IMR-90 (cell line): ENCODE data around the gene NEURL2. TPM values are rescaled to one million over a fixed set of nuclear protein-coding genes. Genes with fewer than 3 reads are reported as not detected.

ENCODE experiments used
- ATAC-seq: fragments of 200-7000 bp; cut with Tn5 transposase; 2 replicates; pipeline ENCODE4 v1.9.1; 2020; ENCODE audit warnings: low read depth, mild to moderate bottlenecking, moderate library complexity
- BruUV-seq: library from RNA; stranded (reverse); fragments of 400-500 nt; replicated peaks from 2 replicates; lab custom pipeline; 2021; lab: Mats Ljungman, UMichigan
- CTCF ChIA-PET: fragments of 300-600 bp; formaldehyde crosslinking; extraction: SDS; loops from one replicate; lab custom pipeline; 2021; ENCODE audit warnings: antibody characterized with exemption; lab: Yijun Ruan, JAX
- POLR2A ChIA-PET: fragments of 300-600 bp; sonication (Branson Sonifier 250); formaldehyde crosslinking; loops from one replicate; lab custom pipeline; 2022; ENCODE audit warnings: antibody characterized with exemption; ENCODE audit not compliant: unreplicated experiment; lab: Charles Lee
- DNase-seq: peaks from one replicate; pipeline ENCODE4 v3.0.0; 2013
- H2AFZ ChIP-seq: replicated peaks from 2 replicates; pipeline ENCODE3; 2013; ENCODE audit warnings: low read length, mild to moderate bottlenecking; ENCODE audit not compliant: poor library complexity
- H2AK5ac ChIP-seq: 2 replicates; pipeline ENCODE4 v1.6.1; 2013; ENCODE audit warnings: low read depth, low read length, inconsistent platforms
- H2AK9ac ChIP-seq: replicated peaks from 2 replicates; pipeline ENCODE3; 2013; ENCODE audit warnings: mild to moderate bottlenecking, low read depth, low read length, moderate library complexity; ENCODE audit not compliant: poor library complexity
- H2BK120ac ChIP-seq: 2 replicates; pipeline ENCODE4 v1.6.1; 2013; ENCODE audit warnings: low read depth, low read length, inconsistent platforms
- H2BK15ac ChIP-seq: 3 replicates; pipeline ENCODE4 v1.6.1; 2013; ENCODE audit warnings: low read depth, low read length, inconsistent platforms
- H2BK20ac ChIP-seq: 2 replicates; pipeline ENCODE4 v1.6.1; 2013; ENCODE audit warnings: low read depth, mild to moderate bottlenecking, inconsistent platforms, low read length, moderate library complexity
- H2BK5ac ChIP-seq: 2 replicates; pipeline ENCODE4 v1.6.1; 2013; ENCODE audit warnings: mild to moderate bottlenecking, low read depth, low read length, inconsistent platforms; ENCODE audit not compliant: poor library complexity, severe bottlenecking
- H3K14ac ChIP-seq: replicated peaks from 2 replicates; pipeline ENCODE4 v1.6.1; 2013; ENCODE audit warnings: low read depth, low read length, inconsistent platforms
- H3K18ac ChIP-seq: 2 replicates; pipeline ENCODE4 v1.6.1; 2013; ENCODE audit warnings: low read depth, low read length, control low read depth
- H3K23ac ChIP-seq: 2 replicates; pipeline ENCODE4 v1.6.1; 2013; ENCODE audit warnings: low read depth, low read length, inconsistent platforms
- H3K27ac ChIP-seq: 2 replicates; pipeline ENCODE4 v1.5.1; 2013; ENCODE audit warnings: mild to moderate bottlenecking, control low read depth, low read length; ENCODE audit not compliant: insufficient read depth
- H3K27me3 ChIP-seq: 2 replicates; pipeline ENCODE4 v1.6.1; 2013; ENCODE audit warnings: low read length; ENCODE audit not compliant: control insufficient read depth, insufficient read depth
- H3K36me3 ChIP-seq: 2 replicates; pipeline ENCODE4 v1.6.1; 2013; ENCODE audit warnings: low read length, mixed read lengths; ENCODE audit not compliant: control insufficient read depth, insufficient read depth
- H3K4ac ChIP-seq: 2 replicates; pipeline ENCODE4 v1.6.1; 2013; ENCODE audit warnings: low read depth, low read length, inconsistent platforms
- H3K4me1 ChIP-seq: 2 replicates; pipeline ENCODE4 v1.6.1; 2013; ENCODE audit warnings: low read length, mixed read lengths; ENCODE audit not compliant: control insufficient read depth, insufficient read depth
- H3K4me2 ChIP-seq: 2 replicates; pipeline ENCODE4 v1.6.1; 2013; ENCODE audit warnings: low read depth, mild to moderate bottlenecking, control low read depth, low read length, moderate library complexity
- H3K4me3 ChIP-seq: 2 replicates; pipeline ENCODE4 v1.5.1; 2013; ENCODE audit warnings: low read depth, mild to moderate bottlenecking, control low read depth, low read length, moderate library complexity; ENCODE audit not compliant: insufficient read depth
- H3K56ac ChIP-seq: 2 replicates; pipeline ENCODE4 v1.6.1; 2013; ENCODE audit warnings: low read length, inconsistent platforms; ENCODE audit not compliant: insufficient read depth; ENCODE audit errors: extremely low read depth
- H3K79me1 ChIP-seq, 2 experiments: 2 replicates each; pipeline ENCODE4 v1.6.1; 2013; ENCODE audit warnings: low read length in 2 of 2, inconsistent platforms in 1 of 2, low read depth in 1 of 2
- H3K9ac ChIP-seq: 2 replicates; pipeline ENCODE4 v1.6.1; 2013; ENCODE audit warnings: low read depth, low read length, control low read depth
- H3K9me1 ChIP-seq: 2 replicates; pipeline ENCODE4 v1.6.1; 2013; ENCODE audit warnings: low read length, inconsistent platforms; ENCODE audit not compliant: insufficient read depth
- H3K9me3 ChIP-seq: 2 replicates; pipeline ENCODE4 v1.6.1; 2013; ENCODE audit warnings: low read length; ENCODE audit not compliant: control insufficient read depth, insufficient read depth
- H4K20me1 ChIP-seq: 2 replicates; pipeline ENCODE4 v1.6.1; 2013; ENCODE audit warnings: low read length, inconsistent platforms; ENCODE audit not compliant: insufficient read depth
- H4K5ac ChIP-seq: 2 replicates; pipeline ENCODE4 v1.6.1; 2013; ENCODE audit warnings: mild to moderate bottlenecking, low read depth, low read length, control low read depth
- H4K8ac ChIP-seq, 2 experiments: 2 replicates each; pipeline ENCODE4 v1.6.1; 2013; ENCODE audit warnings: low read depth in 2 of 2, low read length in 2 of 2, control low read depth in 1 of 2, inconsistent platforms in 1 of 2
- H4K91ac ChIP-seq: 2 replicates; pipeline ENCODE4 v1.6.1; 2013; ENCODE audit warnings: low read depth, low read length, inconsistent platforms; ENCODE audit not compliant: insufficient read depth
- BHLHE40 ChIP-seq: fragments of 150-350 bp; IDR thresholded peaks from 2 replicates; pipeline ENCODE4 v1.6.1; 2016; ENCODE audit warnings: mild to moderate bottlenecking, low read depth, low read length
- CHD1 ChIP-seq: IDR thresholded peaks from 2 replicates; pipeline ENCODE4 v1.6.1; 2012; ENCODE audit warnings: low read depth, low read length, improper control_type of control experiment
- CTCF ChIP-seq: conservative IDR thresholded peaks from 2 replicates; pipeline ENCODE4 v1.5.1; 2012; ENCODE audit warnings: mild to moderate bottlenecking, low read depth, low read length, improper control_type of control experiment
- ELK1 ChIP-seq: fragments of 150-350 bp; IDR thresholded peaks from 2 replicates; pipeline ENCODE4 v1.6.1; 2016; ENCODE audit warnings: low read depth, mild to moderate bottlenecking, low read length, moderate library complexity, borderline replicate concordance
- FOS ChIP-seq: fragments of 150-350 bp; IDR thresholded peaks from 2 replicates; pipeline ENCODE4 v1.6.1; 2016; ENCODE audit warnings: low read depth, low read length
- MAFK ChIP-seq: IDR thresholded peaks from 2 replicates; pipeline ENCODE4 v1.6.1; 2012; ENCODE audit warnings: low read depth, low read length, improper control_type of control experiment
- MAZ ChIP-seq: IDR thresholded peaks from 2 replicates; pipeline ENCODE4 v1.6.1; 2012; ENCODE audit warnings: low read depth, mild to moderate bottlenecking, low read length, improper control_type of control experiment, moderate library complexity, borderline replicate concordance
- NFE2L2 ChIP-seq: fragments of 150-350 bp; IDR thresholded peaks from 2 replicates; pipeline ENCODE4 v1.6.1; 2016; ENCODE audit warnings: low read depth, mild to moderate bottlenecking, low read length
- POLR2A ChIP-seq: IDR thresholded peaks from 2 replicates; pipeline ENCODE4 v1.6.1; 2012; ENCODE audit warnings: mild to moderate bottlenecking, low read depth, low read length
- RCOR1 ChIP-seq: IDR thresholded peaks from 2 replicates; pipeline ENCODE4 v1.6.1; 2012; ENCODE audit warnings: mild to moderate bottlenecking, low read length, improper control_type of control experiment; ENCODE audit not compliant: insufficient replicate concordance
- SMC3 ChIP-seq: fragments of 150-350 bp; IDR thresholded peaks from 2 replicates; pipeline ENCODE4 v1.6.1; 2016; ENCODE audit warnings: low read depth, mild to moderate bottlenecking, antibody characterized with exemption, low read length, moderate library complexity
- USF2 ChIP-seq: fragments of 150-350 bp; IDR thresholded peaks from 2 replicates; pipeline ENCODE4 v1.6.1; 2017; ENCODE audit warnings: mild to moderate bottlenecking, antibody characterized with exemption, low read length, low read depth
- WGBS, 2 experiments: methylation state at CpG; one replicate each; pipeline versions ENCODE4 v1.1.5 to v1.1.7; 2013; ENCODE audit warnings: missing lambda C conversion rate in 2 of 2; ENCODE audit not compliant: insufficient read length in 1 of 2; ENCODE audit errors: extremely low coverage in 2 of 2; 5-methylcytosine and 5-hydroxymethylcytosine counted together
- dilution Hi-C: fragments of 300-500 bp; cut with HindIII; formaldehyde crosslinking; loops from one replicate; pipeline ENCODE4 v1.14.3; 2018; ENCODE audit warnings: low sequenced_read_pairs; ENCODE audit not compliant: unreplicated experiment
- in situ Hi-C: fragments of 300-500 bp; cut with MboI; formaldehyde crosslinking; loops from 3 replicates; pipeline ENCODE4 v1.14.3; 2019; ENCODE audit warnings: low sequenced_read_pairs, inconsistent platforms, mixed read lengths
- intact Hi-C: fragments of 100-400 bp; cut with micrococcal nuclease; formaldehyde crosslinking; loops from 2 replicates; pipeline ENCODE4 v1.10.0; 2022
- polyA plus RNA-seq, 3 experiments: library from polyadenylated mRNA; depleted of rRNA; stranded (reverse); fragments of >200 nt; gene quantifications; 2 replicates each; pipeline ENCODE4 v1.2.3, GENCODE V29; 2012; ENCODE audit warnings: low replicate concordance in 1 of 3
- total RNA-seq: library from RNA; depleted of rRNA; stranded (reverse); fragments of >200 nt; gene quantifications from 2 replicates; pipeline ENCODE4 v1.2.3, GENCODE V29; 2012

The NEURL2 gene
- total and polyA plus RNA-seq, 2 of the 4 experiments (the other 2 are of a cell fraction): 1.1 to 2.5 TPM

GRCh38 chr20:45859916-45860315 lies 31.1 kb downstream of the NEURL2 start:
- 100% methylated on average over 1 of the region's 5 CpGs; no CpG with 5 or more reads in 1 of the 2 experiments for WGBS, 2 experiments
- in situ Hi-C loops: no loop called here
- Histone ChIP-seq H3K4me1 (peaks cover 6% of the 10 kb centered on the region; the same call in 1 of the 2 replicates), H4K20me1 (no peaks in the 10 kb centered on the region), H2AFZ (no peak overlapping the region), H3K56ac (no peak overlapping the region), H2AK5ac (no peak overlapping the region), H3K14ac (no peak overlapping the region), H3K23ac (no peak overlapping the region), H3K27ac (no peak overlapping the region), H2BK15ac (no peak overlapping the region), H3K9ac (no peak overlapping the region), H3K27me3 (no peaks in the 10 kb centered on the region), H3K79me1 (peaks cover 26 to 52% of the 10 kb centered on the region in 2 experiments), H3K4me2 (no peak overlapping the region), H3K18ac (no peak overlapping the region), H3K36me3 (peaks cover under 1% of the 10 kb centered on the region; the same call in 1 of the 2 replicates), H2AK9ac (no peak overlapping the region), H2BK20ac (no peak overlapping the region), H3K4me3 (no peak overlapping the region), H4K8ac (no peak overlapping the region), H3K9me1 (peaks cover 8% of the 10 kb centered on the region), H4K91ac (no peak overlapping the region), H3K9me3 (no peaks in the 10 kb centered on the region), H2BK5ac (no peak overlapping the region), H3K4ac (no peak overlapping the region), H2BK120ac (no peak overlapping the region), H4K5ac (no peak overlapping the region)
- DNase-seq (no peak), ATAC-seq (no peak)
- ChIA-PET CTCF (interaction anchor here (0.6 kb wide), 1 partner anchor 20 kb away, joined by 3 read pairs; no protein-coding TSS in a partner anchor), POLR2A (no interaction called here)
- intact Hi-C loops: loop anchor here (2.0 kb wide), 1 partner anchor 75 kb away; no protein-coding TSS in a partner anchor
- TF ChIP-seq RCOR1 (no peak), ELK1 (no peak), CHD1 (no peak), USF2 (no peak), FOS (no peak), NFE2L2 (no peak), MAZ (no peak), MAFK (no peak), CTCF (no peak), POLR2A (no peak), BHLHE40 (no peak), SMC3 (no peak)
- BruUV-seq: no TSS peak
- dilution Hi-C loops: no loop called here
